SK-N-SH treated with all-trans-retinoic acid at 6 μM for 48 hours (cell line): ENCODE data around the gene ZNF831.

ENCODE experiments used
- ATAC-seq: fragments of 200-7000 bp; cut with Tn5 transposase; 3 replicates; pipeline ENCODE4 v1.9.1; 2020; ENCODE audit warnings: mild to moderate bottlenecking, moderate library complexity
- ARNTL ChIP-seq: fragments of 450-650 bp; formaldehyde crosslinking; IDR thresholded peaks from 2 replicates; pipeline ENCODE4 v1.5.0; 2020; ENCODE audit warnings: low read depth, mild to moderate bottlenecking, moderate library complexity, borderline replicate concordance
- BACH2 ChIP-seq: fragments of 250-450 bp; sonication (Bioruptor Pico); IDR thresholded peaks from 2 replicates; pipeline ENCODE4 v1.9.0; 2021; ENCODE audit warnings: mild to moderate bottlenecking, borderline replicate concordance
- ESRRG ChIP-seq: fragments of 250-450 bp; sonication (Bioruptor Pico); IDR thresholded peaks from 2 replicates; pipeline ENCODE4 v1.6.1; 2021; ENCODE audit warnings: mild to moderate bottlenecking
- GLIS3 ChIP-seq: fragments of 250-450 bp; sonication (Bioruptor Pico); IDR thresholded peaks from 2 replicates; pipeline ENCODE4 v1.5.0; 2020; ENCODE audit warnings: mild to moderate bottlenecking, moderate library complexity
- ISL1 ChIP-seq: fragments of 250-450 bp; sonication (Bioruptor Pico); IDR thresholded peaks from 2 replicates; pipeline ENCODE4 v2.1.2; 2022; ENCODE audit warnings: mild to moderate bottlenecking, moderate library complexity
- OSR1 ChIP-seq: fragments of 250-450 bp; sonication (Bioruptor Pico); IDR thresholded peaks from 2 replicates; pipeline ENCODE4 v1.8.0; 2022; ENCODE audit warnings: moderate library complexity, mild to moderate bottlenecking, inconsistent platforms
- PPARA ChIP-seq: fragments of 250-450 bp; sonication (Bioruptor Pico); IDR thresholded peaks from 2 replicates; pipeline ENCODE4 v1.5.0; 2020; ENCODE audit warnings: mild to moderate bottlenecking, borderline replicate concordance
- RARB ChIP-seq: fragments of 250-450 bp; sonication (Bioruptor Pico); IDR thresholded peaks from 2 replicates; pipeline ENCODE4 v1.8.0; 2021; ENCODE audit warnings: mild to moderate bottlenecking, moderate library complexity
- SNAI2 ChIP-seq: fragments of 250-450 bp; sonication (Bioruptor Pico); IDR thresholded peaks from 2 replicates; pipeline ENCODE4 v1.5.0; 2020; ENCODE audit warnings: mild to moderate bottlenecking, moderate library complexity
- TCF4 ChIP-seq: fragments of 250-450 bp; sonication (Bioruptor Pico); IDR thresholded peaks from 2 replicates; pipeline ENCODE4 v1.8.0; 2021; ENCODE audit warnings: mild to moderate bottlenecking, moderate library complexity, borderline replicate concordance
- TOX ChIP-seq: fragments of 250-450 bp; sonication (Bioruptor Pico); IDR thresholded peaks from 2 replicates; pipeline ENCODE4 v1.8.0; 2021; ENCODE audit warnings: mild to moderate bottlenecking, moderate library complexity, borderline replicate concordance
- ZC3H10 ChIP-seq: fragments of 250-450 bp; sonication (Bioruptor Pico); IDR thresholded peaks from 2 replicates; pipeline ENCODE4 v1.5.1; 2021; ENCODE audit warnings: mild to moderate bottlenecking, moderate library complexity
- ZFP3 ChIP-seq: fragments of 250-450 bp; sonication (Bioruptor Pico); IDR thresholded peaks from 2 replicates; pipeline ENCODE4 v1.5.0; 2020; ENCODE audit warnings: mild to moderate bottlenecking, moderate library complexity
- ZNF565 ChIP-seq: fragments of 450-650 bp; formaldehyde crosslinking; conservative IDR thresholded peaks from 2 replicates; pipeline ENCODE4 v1.5.0; 2020; ENCODE audit warnings: low read depth, mild to moderate bottlenecking, moderate library complexity
- ZNF70 ChIP-seq: fragments of 450-650 bp; formaldehyde crosslinking; IDR thresholded peaks from 2 replicates; pipeline ENCODE4 v1.5.0; 2020; ENCODE audit warnings: mild to moderate bottlenecking, moderate library complexity
- ZNF8 ChIP-seq: fragments of 450-650 bp; formaldehyde crosslinking; IDR thresholded peaks from 2 replicates; pipeline ENCODE4 v1.5.0; 2020; ENCODE audit warnings: mild to moderate bottlenecking, moderate library complexity
- TF ChIP-seq, protein P1 (sequence below): fragments of 250-450 bp; sonication (Bioruptor Pico); IDR thresholded peaks from 2 replicates; pipeline ENCODE4 v1.8.0; 2021; ENCODE audit warnings: low read depth, mild to moderate bottlenecking, moderate library complexity, borderline replicate concordance
- TF ChIP-seq, protein P2 (sequence below): fragments of 250-450 bp; sonication (Bioruptor Pico); IDR thresholded peaks from 2 replicates; pipeline ENCODE4 v1.5.1; 2020; ENCODE audit warnings: low read depth, mild to moderate bottlenecking, moderate library complexity
- TF ChIP-seq, protein P3 (sequence below): fragments of 250-450 bp; sonication (Bioruptor Pico); IDR thresholded peaks from 2 replicates; pipeline ENCODE4 v1.8.0; 2020; ENCODE audit warnings: mild to moderate bottlenecking, moderate library complexity, borderline replicate concordance
- TF ChIP-seq, protein P4 (sequence below): fragments of 250-450 bp; sonication (Bioruptor Pico); IDR thresholded peaks from 2 replicates; pipeline ENCODE4 v1.5.1; 2021; ENCODE audit warnings: mild to moderate bottlenecking, moderate library complexity

ZNF831 gene

DNA sequence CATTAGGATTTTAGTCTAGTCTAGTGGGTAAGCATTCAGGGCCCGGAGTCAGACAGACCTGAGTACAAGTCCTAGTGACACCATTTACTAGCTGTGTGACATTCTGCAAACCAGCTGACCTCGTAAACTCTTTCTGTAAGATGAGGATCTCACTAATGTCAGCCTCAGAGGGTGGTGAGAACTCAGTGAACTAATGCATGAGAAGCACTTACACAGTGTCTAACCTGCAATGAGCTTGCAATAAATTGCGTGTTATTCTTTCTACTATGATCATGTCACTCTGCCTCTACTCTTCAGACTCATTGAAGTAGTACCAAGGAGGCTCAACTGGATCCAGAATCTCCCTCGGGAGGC is 41.1 kb upstream of the ZNF831 start:
- no peak for ATAC-seq
- TF ChIP-seq ZNF70 (CRISPR knock-in tag): no peak
- no peak for TF ChIP-seq ZC3H10 (CRISPR knock-in tag)
- no peak for TF ChIP-seq ARNTL (CRISPR knock-in tag)
- no peak for TF ChIP-seq ISL1 (CRISPR knock-in tag)
- TF ChIP-seq ZNF565 (CRISPR knock-in tag): no peak
- TF ChIP-seq, all 23 proteins: peak for 0

DNA sequence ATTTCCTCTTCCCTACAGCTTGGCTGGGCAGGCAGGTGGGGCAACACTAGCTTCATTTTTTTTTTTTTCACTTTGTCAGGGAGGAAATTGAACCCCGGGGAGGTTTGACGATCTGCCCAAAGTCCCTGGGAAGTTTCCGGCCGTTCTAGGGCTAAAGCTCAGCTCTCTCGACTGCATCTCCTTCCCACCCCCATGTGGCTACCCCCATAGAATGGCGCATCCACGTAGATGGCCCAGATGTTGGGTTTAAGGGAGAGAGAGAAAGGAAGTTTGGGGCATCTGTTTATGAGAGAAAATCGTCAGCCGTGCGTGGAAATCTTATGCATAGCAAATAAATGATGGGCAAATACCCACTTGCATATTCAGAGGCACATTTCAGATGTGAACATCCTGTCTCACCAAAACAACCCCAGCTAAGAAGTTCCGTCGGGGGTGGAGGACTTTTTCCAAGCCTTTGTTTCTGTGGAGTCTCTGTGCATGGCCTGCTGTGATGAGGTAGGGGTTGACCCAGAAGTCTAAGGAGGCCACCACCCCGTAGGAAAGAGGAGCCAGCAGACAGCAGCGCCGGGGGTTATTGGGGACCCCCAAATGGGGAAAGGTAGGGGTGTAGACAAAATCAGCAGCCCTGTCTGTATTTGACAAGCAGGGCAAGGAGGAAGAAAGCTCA is 40.5 kb upstream of the ZNF831 start:
- no peak for ATAC-seq

DNA sequence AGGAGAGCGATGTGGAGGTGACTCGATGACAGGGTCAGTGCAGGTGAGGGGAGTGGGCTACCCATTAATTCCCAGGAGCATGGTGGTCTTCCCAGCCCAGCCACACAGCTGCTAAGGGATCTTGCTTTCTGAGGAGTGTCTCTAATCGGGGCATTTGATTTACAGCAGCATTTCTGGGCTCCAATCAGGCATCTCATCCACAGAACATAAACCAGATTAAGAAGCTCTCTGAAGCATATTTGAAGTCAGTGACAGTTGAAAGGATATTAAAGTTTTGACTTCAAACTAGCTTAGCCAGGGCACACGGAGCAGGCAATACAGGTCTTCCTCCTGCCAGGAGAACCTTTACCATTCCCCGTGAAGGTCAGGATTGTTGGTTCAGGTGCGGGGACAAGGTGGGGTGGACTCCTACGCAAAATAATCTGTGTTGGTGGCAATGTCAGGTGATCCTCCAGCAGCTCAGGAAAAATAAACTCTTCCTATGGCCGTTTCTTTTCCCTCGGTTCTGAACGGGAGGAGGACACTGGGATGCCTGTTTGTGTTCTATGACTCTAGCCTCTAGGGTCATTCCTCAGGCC is 39.9 kb upstream of the ZNF831 start:
- TF ChIP-seq ZNF565 (CRISPR knock-in tag) (no peak), BACH2 (CRISPR knock-in tag) (no peak), ZC3H10 (CRISPR knock-in tag) (no peak), SNAI2 (no peak), TOX (CRISPR knock-in tag) (no peak), RARB (CRISPR knock-in tag) (no peak), ZNF70 (CRISPR knock-in tag) (no peak), TCF4 (CRISPR knock-in tag) (no peak), GLIS3 (CRISPR knock-in tag) (no peak), OSR1 (CRISPR knock-in tag) (no peak), ESRRG (CRISPR knock-in tag) (no peak), PPARA (CRISPR knock-in tag) (no peak), ZNF8 (no peak), ZFP3 (no peak)
- TF ChIP-seq, protein P1, sequence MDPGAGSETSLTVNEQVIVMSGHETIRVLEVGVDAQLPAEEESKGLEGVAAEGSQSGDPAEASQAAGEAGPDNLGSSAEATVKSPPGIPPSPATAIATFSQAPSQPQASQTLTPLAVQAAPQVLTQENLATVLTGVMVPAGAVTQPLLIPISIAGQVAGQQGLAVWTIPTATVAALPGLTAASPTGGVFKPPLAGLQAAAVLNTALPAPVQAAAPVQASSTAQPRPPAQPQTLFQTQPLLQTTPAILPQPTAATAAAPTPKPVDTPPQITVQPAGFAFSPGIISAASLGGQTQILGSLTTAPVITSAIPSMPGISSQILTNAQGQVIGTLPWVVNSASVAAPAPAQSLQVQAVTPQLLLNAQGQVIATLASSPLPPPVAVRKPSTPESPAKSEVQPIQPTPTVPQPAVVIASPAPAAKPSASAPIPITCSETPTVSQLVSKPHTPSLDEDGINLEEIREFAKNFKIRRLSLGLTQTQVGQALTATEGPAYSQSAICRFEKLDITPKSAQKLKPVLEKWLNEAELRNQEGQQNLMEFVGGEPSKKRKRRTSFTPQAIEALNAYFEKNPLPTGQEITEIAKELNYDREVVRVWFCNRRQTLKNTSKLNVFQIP (CRISPR knock-in tag): no peak
- TF ChIP-seq, protein P2, sequence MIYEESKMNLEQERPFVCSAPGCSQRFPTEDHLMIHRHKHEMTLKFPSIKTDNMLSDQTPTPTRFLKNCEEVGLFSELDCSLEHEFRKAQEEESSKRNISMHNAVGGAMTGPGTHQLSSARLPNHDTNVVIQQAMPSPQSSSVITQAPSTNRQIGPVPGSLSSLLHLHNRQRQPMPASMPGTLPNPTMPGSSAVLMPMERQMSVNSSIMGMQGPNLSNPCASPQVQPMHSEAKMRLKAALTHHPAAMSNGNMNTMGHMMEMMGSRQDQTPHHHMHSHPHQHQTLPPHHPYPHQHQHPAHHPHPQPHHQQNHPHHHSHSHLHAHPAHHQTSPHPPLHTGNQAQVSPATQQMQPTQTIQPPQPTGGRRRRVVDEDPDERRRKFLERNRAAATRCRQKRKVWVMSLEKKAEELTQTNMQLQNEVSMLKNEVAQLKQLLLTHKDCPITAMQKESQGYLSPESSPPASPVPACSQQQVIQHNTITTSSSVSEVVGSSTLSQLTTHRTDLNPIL: no peak
- TF ChIP-seq, protein P3, sequence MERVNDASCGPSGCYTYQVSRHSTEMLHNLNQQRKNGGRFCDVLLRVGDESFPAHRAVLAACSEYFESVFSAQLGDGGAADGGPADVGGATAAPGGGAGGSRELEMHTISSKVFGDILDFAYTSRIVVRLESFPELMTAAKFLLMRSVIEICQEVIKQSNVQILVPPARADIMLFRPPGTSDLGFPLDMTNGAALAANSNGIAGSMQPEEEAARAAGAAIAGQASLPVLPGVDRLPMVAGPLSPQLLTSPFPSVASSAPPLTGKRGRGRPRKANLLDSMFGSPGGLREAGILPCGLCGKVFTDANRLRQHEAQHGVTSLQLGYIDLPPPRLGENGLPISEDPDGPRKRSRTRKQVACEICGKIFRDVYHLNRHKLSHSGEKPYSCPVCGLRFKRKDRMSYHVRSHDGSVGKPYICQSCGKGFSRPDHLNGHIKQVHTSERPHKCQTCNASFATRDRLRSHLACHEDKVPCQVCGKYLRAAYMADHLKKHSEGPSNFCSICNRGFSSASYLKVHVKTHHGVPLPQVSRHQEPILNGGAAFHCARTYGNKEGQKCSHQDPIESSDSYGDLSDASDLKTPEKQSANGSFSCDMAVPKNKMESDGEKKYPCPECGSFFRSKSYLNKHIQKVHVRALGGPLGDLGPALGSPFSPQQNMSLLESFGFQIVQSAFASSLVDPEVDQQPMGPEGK (CRISPR knock-in tag): no peak
- TF ChIP-seq, protein P4, sequence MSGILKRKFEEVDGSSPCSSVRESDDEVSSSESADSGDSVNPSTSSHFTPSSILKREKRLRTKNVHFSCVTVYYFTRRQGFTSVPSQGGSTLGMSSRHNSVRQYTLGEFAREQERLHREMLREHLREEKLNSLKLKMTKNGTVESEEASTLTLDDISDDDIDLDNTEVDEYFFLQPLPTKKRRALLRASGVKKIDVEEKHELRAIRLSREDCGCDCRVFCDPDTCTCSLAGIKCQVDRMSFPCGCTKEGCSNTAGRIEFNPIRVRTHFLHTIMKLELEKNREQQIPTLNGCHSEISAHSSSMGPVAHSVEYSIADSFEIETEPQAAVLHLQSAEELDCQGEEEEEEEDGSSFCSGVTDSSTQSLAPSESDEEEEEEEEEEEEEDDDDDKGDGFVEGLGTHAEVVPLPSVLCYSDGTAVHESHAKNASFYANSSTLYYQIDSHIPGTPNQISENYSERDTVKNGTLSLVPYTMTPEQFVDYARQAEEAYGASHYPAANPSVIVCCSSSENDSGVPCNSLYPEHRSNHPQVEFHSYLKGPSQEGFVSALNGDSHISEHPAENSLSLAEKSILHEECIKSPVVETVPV (CRISPR knock-in tag): no peak
- no peak for ATAC-seq

More for the DNA sequence above, 40.5 kb upstream of the ZNF831 start:
- no peak for TF ChIP-seq RARB (CRISPR knock-in tag)
- TF ChIP-seq ZNF8: no peak
- TF ChIP-seq, protein P1 (CRISPR knock-in tag): no peak
- TF ChIP-seq, protein P4 (CRISPR knock-in tag): no peak
- TF ChIP-seq ZNF565 (CRISPR knock-in tag): no peak
- no peak for TF ChIP-seq ZNF70 (CRISPR knock-in tag)
- TF ChIP-seq ESRRG (CRISPR knock-in tag): no peak
